Forelimb muscle (tissue), 1 donor: ENCODE measurements around the gene NMT2. TPM values are rescaled to one million over a fixed set of nuclear protein-coding genes. Genes with fewer than 3 reads are reported as not detected.
"Not testable (repeated sequence)": the region's sequence is repeated elsewhere in the genome, so short reads cannot be mapped to it uniquely, and the experiment has no call there.

ENCODE experiments used
- DNase-seq: peaks from one replicate; pipeline ENCODE4 v3.0.0-alpha.2; 2013; ENCODE audit warnings: low read depth
- polyA plus RNA-seq: library from polyadenylated mRNA; unstranded; fragments of 120-200 nt; gene quantifications from one replicate; pipeline ENCODE4 v1.2.1, GENCODE V29; 2013; ENCODE audit not compliant: insufficient read length

Gene NMT2
- polyA plus RNA-seq = 16.6 TPM

GRCh38 chr10:15168291-15168785 lies at the start of gene NMT2:
Gene NMT2, minus strand, starts transcription at chr10:15168693. Its CDS starts 81 bp downstream, at chr10:15168612.
- DNase-seq = peak; percentile 53

- no peak for DNase-seq
These were observed 48.2 kb upstream of the NMT2 start for GRCh38 chr10:15216700-15217099.

GRCh38 chr10:15214237-15214636 lies 45.7 kb upstream of the NMT2 start:
- DNase-seq = no peak

GRCh38 chr10:15213461-15213861 lies 45.0 kb upstream of the NMT2 start:
- no peak for DNase-seq

GRCh38 chr10:15211464-15211979 lies 43.0 kb upstream of the NMT2 start:
- no peak for DNase-seq

GRCh38 chr10:15210521-15210920 lies 42.0 kb upstream of the NMT2 start:
- no peak for DNase-seq

- peak; percentile 36 for DNase-seq
These were observed 41.5 kb upstream of the NMT2 start for GRCh38 chr10:15209827-15210509.

- no peak for DNase-seq
These were observed 39.7 kb upstream of the NMT2 start for GRCh38 chr10:15208221-15208620.

- DNase-seq = not testable (repeated sequence)
These were observed 38.9 kb upstream of the NMT2 start for GRCh38 chr10:15207410-15207809.

- no peak for DNase-seq
These were observed 34.1 kb upstream of the NMT2 start for GRCh38 chr10:15202639-15203038.

GRCh38 chr10:15202301-15202621 lies 33.8 kb upstream of the NMT2 start:
- DNase-seq = not testable (repeated sequence)

GRCh38 chr10:15201589-15202300 lies 33.3 kb upstream of the NMT2 start:
- DNase-seq = no peak

- DNase-seq = no peak
These were observed 32.1 kb upstream of the NMT2 start for GRCh38 chr10:15200626-15201025.

GRCh38 chr10:15197911-15198310 lies 29.4 kb upstream of the NMT2 start:
- DNase-seq = no peak

GRCh38 chr10:15197276-15197675 lies 28.8 kb upstream of the NMT2 start:
- no peak for DNase-seq

GRCh38 chr10:15196021-15196834 lies 27.7 kb upstream of the NMT2 start:
- DNase-seq = no peak

GRCh38 chr10:15189133-15189885 lies 20.8 kb upstream of the NMT2 start:
- no peak for DNase-seq

GRCh38 chr10:15188603-15189002 lies 20.1 kb upstream of the NMT2 start:
- DNase-seq = no peak

GRCh38 chr10:15183689-15184481 lies 15.4 kb upstream of the NMT2 start:
- DNase-seq = no peak

GRCh38 chr10:15182540-15183207 lies 14.2 kb upstream of the NMT2 start:
- DNase-seq = no peak
